B cell (primary cell): ENCODE results near the gene YOD1.

Experiments
- CTCF ChIP-seq: fragments of 200-600 bp; IDR thresholded peaks from one replicate; pipeline ENCODE4 v1.8.0; 2022; ENCODE audit warnings: antibody characterized with exemption, mild to moderate bottlenecking
- EZH2 ChIP-seq: IDR thresholded peaks from 2 replicates; pipeline ENCODE4 v1.6.1; 2012; ENCODE audit warnings: borderline replicate concordance, low read depth, mild to moderate bottlenecking, moderate library complexity, low read length; ENCODE audit not compliant: insufficient read depth, poor library complexity, severe bottlenecking

- TF ChIP-seq CTCF (no peak), EZH2 (no peak)
Measured at GRCh38 chr1:207009182-207009850, 41.7 kb downstream of the YOD1 start.
